Stomach (tissue), 9 donors: ENCODE measurements around the gene PDXK. TPM values are rescaled to one million over a fixed set of nuclear protein-coding genes. Genes with fewer than 3 reads are reported as not detected.

ENCODE experiments used
- DNase-seq, 2 donors: peaks; one replicate each; pipeline versions ENCODE4 v3.0.0 to v3.0.0-alpha.2; 2013 to 2019
- H3K27ac ChIP-seq, 5 donors: fragments of 200-600 bp in 4 of 5; sonication (generic) in 4 of 5; one replicate each; pipeline ENCODE4 v1.5.1; 2013 to 2019; ENCODE audit warnings: mild to moderate bottlenecking in 1 of 5, moderate library complexity in 1 of 5
- H3K27me3 ChIP-seq, 3 donors: fragments of 200-600 bp; sonication (generic); one replicate each; pipeline ENCODE4 v1.5.1; 2017 to 2019; ENCODE audit warnings: mixed run types in 1 of 3
- H3K36me3 ChIP-seq, 4 donors: fragments of 200-600 bp; sonication (generic); 1 replicate in 3 of 4; 2 replicates in 1 of 4; pipeline ENCODE4 v1.5.1; 2016 to 2019
- H3K4me1 ChIP-seq, 4 donors: fragments of 200-600 bp; sonication (generic); one replicate each; pipeline ENCODE4 v1.5.1; 2016 to 2019
- H3K4me3 ChIP-seq, 4 donors: fragments of 200-600 bp; sonication (generic) in 3 of 4; one replicate each; pipeline ENCODE4 v1.5.1; 2016 to 2019; ENCODE audit warnings: mild to moderate bottlenecking in 1 of 4
- H3K9me3 ChIP-seq, 4 donors: fragments of 200-600 bp; sonication (generic); one replicate each; pipeline ENCODE4 v1.5.1; 2016 to 2019
- CTCF ChIP-seq, 7 experiments: fragments of 450-650 bp in 4 of 7; fragments of 200-600 bp in 3 of 7; sonication (generic) in 3 of 7; IDR thresholded peaks; one replicate each; pipeline ENCODE4 v1.5.1; 2016 to 2019; ENCODE audit warnings: antibody characterized with exemption in 7 of 7, control low read depth in 2 of 7, mild to moderate bottlenecking in 1 of 7
- EP300 ChIP-seq: sonication (generic); formaldehyde crosslinking; IDR thresholded peaks from one replicate; pipeline ENCODE4 v1.6.1; 2017; ENCODE audit warnings: antibody characterized with exemption
- POLR2A ChIP-seq, 4 donors: fragments of 450-650 bp; IDR thresholded peaks; one replicate each; pipeline ENCODE4 v1.6.1; 2016; ENCODE audit warnings: antibody characterized with exemption in 4 of 4, control low read depth in 2 of 4, mild to moderate bottlenecking in 1 of 4, moderate library complexity in 1 of 4
- POLR2AphosphoS5 ChIP-seq, 3 donors: sonication (generic); formaldehyde crosslinking; IDR thresholded peaks; one replicate each; pipeline ENCODE4 v1.6.1; 2016; ENCODE audit warnings: antibody characterized with exemption in 3 of 3
- WGBS, 5 donors: extraction: QIAGEN DNeasy Blood & Tissue Kit in 3 of 5; methylation state at CpG; one replicate each; pipeline versions ENCODE4 v1.1.5 to v1.1.7; 2013 to 2018; 5-methylcytosine and 5-hydroxymethylcytosine counted together
- intact Hi-C: fragments of 100-400 bp; cut with DNase I; formaldehyde crosslinking; loops from one replicate; pipeline ENCODE4 v1.15.1; 2023; ENCODE audit warnings: low total_unique reads
- polyA plus RNA-seq, 3 donors: library from polyadenylated mRNA; stranded (reverse); fragments of 200-250 nt; gene quantifications; one replicate each; pipeline ENCODE4 v1.2.3, GENCODE V29; 2013
- total RNA-seq, 5 donors: library from RNA; depleted of rRNA; stranded (reverse); fragments of >200 nt; gene quantifications; one replicate each; pipeline versions ENCODE4 v1.1.0 to v1.2.3, GENCODE V29; 2014 to 2016
- donor health status: healthy with polysubstance abuse.
- donor health status: Bipolar disorder and iron deficiency.
- donor health status: healthy.

Gene PDXK
- total and polyA plus RNA-seq, 8 donors: 36.7 to 139 (median 52.3) TPM

GRCh38 chr21:43758811-43759210, 39.9 kb downstream of the PDXK start:
- 71 to 79% (median 76%) methylated on average over 10 of the region's 10 CpGs for WGBS, 5 donors
- Histone ChIP-seq H3K27ac (peak overlapping the region in 4 of 5 donors; percentile 52 to 87 (median 73)), H3K4me1 (peaks cover 5 to 22% (median 14%) of the 10 kb centered on the region in 4 donors), H3K36me3 (peaks cover 39 to 95% (median 86%) of the 10 kb centered on the region in 4 donors), H3K4me3 (peak overlapping the region in 2 of 4 donors; percentile 7 to 23), H3K9me3 (no peaks in the 10 kb centered on the region), H3K27me3 (no peaks in the 10 kb centered on the region)
- TF ChIP-seq EP300: no peak
- TF ChIP-seq CTCF (IDR thresholded peaks at IDR 0.05): no peak
- TF ChIP-seq POLR2AphosphoS5 (IDR thresholded peaks at IDR 0.05): no peak
- TF ChIP-seq POLR2A (IDR thresholded peaks at IDR 0.05): no peak
- intact Hi-C loops: loop anchor here (10.0 kb wide), 2 partner anchors 64 to 86 kb away; no protein-coding TSS in a partner anchor
- DNase-seq: no peak

- Histone ChIP-seq H3K9me3 (no peaks in the 10 kb centered on the region), H3K4me3 (no peak overlapping the region), H3K4me1 (peaks cover 5 to 22% (median 14%) of the 10 kb centered on the region in 4 donors), H3K36me3 (peaks cover 32 to 86% (median 78%) of the 10 kb centered on the region in 4 donors), H3K27me3 (no peaks in the 10 kb centered on the region), H3K27ac (peak overlapping the region in 4 of 5 donors; percentile 52 to 87 (median 73))
- WGBS, 5 donors: 95 to 98% (median 97%) methylated on average over 18 to 19 of the region's 19 CpGs
- TF ChIP-seq EP300 (no peak), POLR2A (IDR thresholded peaks at IDR 0.05) (no peak), CTCF (IDR thresholded peaks at IDR 0.05) (no peak), POLR2AphosphoS5 (IDR thresholded peaks at IDR 0.05) (no peak)
- no peak for DNase-seq
- intact Hi-C loops: loop anchor here (10.0 kb wide), 2 partner anchors 65 to 85 kb away; no protein-coding TSS in a partner anchor
Measured at GRCh38 chr21:43759651-43760050, 40.7 kb downstream of the PDXK start.

- DNase-seq: no peak
- intact Hi-C loops: no loop called here
- WGBS, 5 donors: 88 to 92% (median 91%) methylated on average over 22 of the region's 22 CpGs
Measured at GRCh38 chr21:43760391-43760958, 41.5 kb downstream of the PDXK start.

GRCh38 chr21:43761886-43762285, 43.0 kb downstream of the PDXK start:
- DNase-seq: no peak
- Histone ChIP-seq H3K27me3 (no peaks in the 10 kb centered on the region), H3K27ac (no peak overlapping the region), H3K36me3 (peaks cover 16 to 64% (median 56%) of the 10 kb centered on the region in 4 donors), H3K9me3 (no peaks in the 10 kb centered on the region), H3K4me1 (peaks cover 5 to 25% (median 16%) of the 10 kb centered on the region in 4 donors), H3K4me3 (no peak overlapping the region)
- TF ChIP-seq POLR2A (IDR thresholded peaks at IDR 0.05) (no peak), EP300 (no peak), CTCF (IDR thresholded peaks at IDR 0.05) (no peak), POLR2AphosphoS5 (IDR thresholded peaks at IDR 0.05) (no peak)
- WGBS, 5 donors: 93 to 95% (median 94%) methylated on average over 17 to 18 of the region's 18 CpGs
- intact Hi-C loops: no loop called here

More at GRCh38 chr21:43760391-43760958, 41.5 kb downstream of the PDXK start:
- Histone ChIP-seq H3K27me3 (no peaks in the 10 kb centered on the region), H3K36me3 (peaks cover 30 to 78% (median 70%) of the 10 kb centered on the region in 4 donors), H3K4me1 (peaks cover 5 to 22% (median 14%) of the 10 kb centered on the region in 4 donors), H3K4me3 (no peak overlapping the region), H3K27ac (no peak overlapping the region), H3K9me3 (no peaks in the 10 kb centered on the region)
- TF ChIP-seq EP300 (no peak), POLR2A (IDR thresholded peaks at IDR 0.05) (no peak), CTCF (IDR thresholded peaks at IDR 0.05) (no peak), POLR2AphosphoS5 (IDR thresholded peaks at IDR 0.05) (no peak)
